Ovary (tissue), 9 donors: ENCODE measurements around the gene BHLHE23. TPM values are rescaled to one million over a fixed set of nuclear protein-coding genes. Genes with fewer than 3 reads are reported as not detected.

Source experiments
- DNase-seq, 5 donors: peaks; one replicate each; pipeline ENCODE4 v3.0.0-alpha.2; 2019 to 2020
- H3K27ac ChIP-seq, 2 donors: fragments of 200-600 bp; one replicate each; pipeline versions ENCODE4 v1.5.1 to v1.8.0; 2019 to 2022
- H3K27me3 ChIP-seq: fragments of 200-600 bp; one replicate; pipeline ENCODE4 v1.8.0; 2022
- H3K36me3 ChIP-seq: fragments of 200-600 bp; sonication (generic); one replicate; pipeline ENCODE4 v1.5.1; 2019
- H3K4me1 ChIP-seq: one replicate; pipeline ENCODE4 v1.8.1; 2013; ENCODE audit warnings: mild to moderate bottlenecking, moderate library complexity; ENCODE audit not compliant: insufficient read depth
- H3K4me3 ChIP-seq: fragments of 200-600 bp; sonication (generic); one replicate; pipeline ENCODE4 v1.5.1; 2017
- H3K9me3 ChIP-seq, 2 donors: fragments of 200-600 bp in 1 of 2; sonication (generic) in 1 of 2; one replicate each; pipeline versions ENCODE4 v1.5.1 to v1.8.1; 2013 to 2019; ENCODE audit warnings: mild to moderate bottlenecking in 1 of 2, moderate library complexity in 1 of 2
- EP300 ChIP-seq: sonication (generic); formaldehyde crosslinking; IDR thresholded peaks from one replicate; pipeline ENCODE4 v1.6.1; 2017; ENCODE audit warnings: antibody characterized with exemption
- POLR2A ChIP-seq: fragments of 450-650 bp; IDR thresholded peaks from one replicate; pipeline ENCODE4 v1.6.1; 2017; ENCODE audit warnings: antibody characterized with exemption, mild to moderate bottlenecking, moderate library complexity
- WGBS, 3 donors: extraction: QIAGEN DNeasy Blood & Tissue Kit in 1 of 3; methylation state at CpG; one replicate each; pipeline versions ENCODE4 v1.1.5 to v1.1.7; 2013 to 2017; 5-methylcytosine and 5-hydroxymethylcytosine counted together
- intact Hi-C, 4 donors: fragments of 100-400 bp; cut with DNase I; formaldehyde crosslinking; loops; one replicate each; pipeline versions ENCODE4 v1.11.0 to v1.15.1; 2022 to 2023
- polyA plus RNA-seq, 2 donors: library from polyadenylated mRNA; stranded (reverse); fragments of 200-250 nt in 1 of 2; fragments of 350-450 nt in 1 of 2; fragmentation: Illumina TruSeq in 1 of 2; extraction: RNeasy Lipid Tissue Mini Kit (QIAGEN cat#74804) in 1 of 2; gene quantifications; one replicate each; pipeline ENCODE4 v1.2.3, GENCODE V29; 2013 to 2014
- total RNA-seq, 7 donors: library from RNA; depleted of rRNA in 2 of 7; stranded (reverse); fragments of >200 nt in 2 of 7; fragmentation: NEBNext Ultra II Directional in 3 of 7; extraction: Animal tissue kit (Norgen Biotek cat#: 25700) in 3 of 7; gene quantifications; one replicate each; pipeline versions ENCODE4 v1.1.0 to v1.2.4, GENCODE V29; 2016 to 2023
- TF ChIP-seq, protein P1 (sequence below), 3 donors: fragments of 450-650 bp in 2 of 3; fragments of 200-600 bp in 1 of 3; IDR thresholded peaks; one replicate each; pipeline versions ENCODE4 v1.5.1 to v1.8.0; 2016 to 2022; ENCODE audit warnings: antibody characterized with exemption in 3 of 3, mild to moderate bottlenecking in 1 of 3
- donor health status: DM: no; HTN: no; CAD: no; lungs with moderate emphysema.
- donor health status: DM: no; HTN: no; CAD: no.
- donor health status: Bipolar disorder and iron deficiency.
- donor health status: DM: yes; HTN: yes; CAD: no.
- donor health status: DM: no; HTN: no; CAD: no.
- donor health status: DM: yes; HTN: yes; CAD: no.

The BHLHE23 gene
- total and polyA plus RNA-seq, 9 donors = not detected

DNA sequence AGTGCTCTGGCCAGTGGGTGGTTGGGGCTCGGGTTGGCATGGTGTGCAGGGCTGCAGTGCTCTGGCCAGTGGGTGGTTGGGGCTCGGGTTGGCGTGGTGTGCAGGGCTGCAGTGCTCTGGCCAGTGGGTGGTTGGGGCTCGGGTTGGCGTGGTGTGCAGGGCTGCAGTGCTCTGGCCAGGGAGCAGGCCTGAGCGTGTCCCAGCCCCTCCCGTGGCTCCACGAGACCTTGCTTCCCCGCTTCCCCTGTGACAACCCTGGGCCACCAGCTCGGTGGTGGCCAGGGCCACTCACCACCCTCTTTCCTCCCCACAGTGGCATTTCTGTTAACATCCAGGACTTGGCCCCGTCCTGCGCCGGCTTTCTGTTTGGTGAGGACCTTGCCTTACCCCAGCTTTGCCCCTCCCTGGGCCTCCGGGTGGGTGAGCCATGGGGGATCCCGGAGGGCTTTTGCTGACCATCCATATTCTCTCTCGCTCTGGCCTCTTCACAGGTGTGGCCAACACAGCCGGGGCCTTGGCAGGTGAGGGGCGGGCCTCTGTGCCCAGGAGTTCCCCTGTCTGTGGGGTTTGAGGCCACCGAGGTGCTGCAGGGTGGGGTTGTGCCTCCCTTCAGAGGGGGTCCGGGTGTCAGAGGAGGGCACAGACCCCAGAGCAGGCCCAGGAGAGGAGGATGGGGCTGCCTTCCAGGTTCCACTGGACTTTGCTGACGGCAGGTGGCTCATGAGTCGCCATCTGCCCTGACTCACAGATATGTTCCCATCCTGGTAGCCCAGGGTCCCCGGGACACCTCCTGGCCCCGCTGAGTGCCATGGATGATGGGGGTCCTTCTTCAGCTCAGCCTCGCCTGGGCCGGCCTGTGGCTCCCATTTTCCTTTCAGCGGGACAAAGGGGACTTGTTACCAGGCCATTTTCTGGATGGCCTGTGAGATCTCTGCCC lies 40.3 kb downstream of the BHLHE23 start:
- Histone ChIP-seq H3K27ac (no peak overlapping the region), H3K4me1 (no peaks in the 10 kb centered on the region), H3K36me3 (no peaks in the 10 kb centered on the region), H3K9me3 (no peaks in the 10 kb centered on the region), H3K4me3 (no peak overlapping the region), H3K27me3 (no peaks in the 10 kb centered on the region)
- TF ChIP-seq, protein P1, sequence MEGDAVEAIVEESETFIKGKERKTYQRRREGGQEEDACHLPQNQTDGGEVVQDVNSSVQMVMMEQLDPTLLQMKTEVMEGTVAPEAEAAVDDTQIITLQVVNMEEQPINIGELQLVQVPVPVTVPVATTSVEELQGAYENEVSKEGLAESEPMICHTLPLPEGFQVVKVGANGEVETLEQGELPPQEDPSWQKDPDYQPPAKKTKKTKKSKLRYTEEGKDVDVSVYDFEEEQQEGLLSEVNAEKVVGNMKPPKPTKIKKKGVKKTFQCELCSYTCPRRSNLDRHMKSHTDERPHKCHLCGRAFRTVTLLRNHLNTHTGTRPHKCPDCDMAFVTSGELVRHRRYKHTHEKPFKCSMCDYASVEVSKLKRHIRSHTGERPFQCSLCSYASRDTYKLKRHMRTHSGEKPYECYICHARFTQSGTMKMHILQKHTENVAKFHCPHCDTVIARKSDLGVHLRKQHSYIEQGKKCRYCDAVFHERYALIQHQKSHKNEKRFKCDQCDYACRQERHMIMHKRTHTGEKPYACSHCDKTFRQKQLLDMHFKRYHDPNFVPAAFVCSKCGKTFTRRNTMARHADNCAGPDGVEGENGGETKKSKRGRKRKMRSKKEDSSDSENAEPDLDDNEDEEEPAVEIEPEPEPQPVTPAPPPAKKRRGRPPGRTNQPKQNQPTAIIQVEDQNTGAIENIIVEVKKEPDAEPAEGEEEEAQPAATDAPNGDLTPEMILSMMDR (IDR thresholded peaks at IDR 0.05) = no peak
- TF ChIP-seq POLR2A (no peak), EP300 (no peak)
- intact Hi-C loops = no loop called here
- WGBS, 3 donors = 93 to 96% (median 95%) methylated on average over 24 to 26 of the region's 27 CpGs
- DNase-seq = no peak

DNA sequence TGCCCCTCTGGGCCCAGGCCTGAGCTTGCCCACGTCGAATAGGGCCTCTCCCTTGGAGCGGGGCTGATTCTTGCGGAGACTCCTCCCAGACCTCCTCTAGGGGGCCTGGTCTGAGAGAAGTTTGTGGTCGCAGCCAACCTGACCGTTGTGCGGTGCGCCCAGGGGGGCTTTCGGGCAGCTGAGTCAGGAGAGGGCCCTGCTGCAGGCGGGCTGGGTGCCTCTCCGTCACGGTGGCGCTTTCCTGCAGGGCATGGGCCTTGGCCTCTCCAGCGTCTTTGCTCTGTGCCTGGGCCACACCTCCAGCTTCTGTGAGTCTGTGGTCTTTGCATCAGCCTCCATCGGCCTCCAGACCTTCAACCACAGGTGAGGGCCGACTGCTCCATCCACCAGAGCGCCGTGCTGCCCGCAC lies 41.4 kb downstream of the BHLHE23 start:
- H3K27me3 ChIP-seq = no peaks in the 10 kb centered on the region
- H3K4me1 ChIP-seq = no peaks in the 10 kb centered on the region
- intact Hi-C loops = no loop called here
- no peaks in the 10 kb centered on the region for H3K36me3 ChIP-seq
- no peak overlapping the region for H3K4me3 ChIP-seq
- no peak for DNase-seq
- no peak for TF ChIP-seq EP300
- TF ChIP-seq, protein P1 (IDR thresholded peaks at IDR 0.05) = no peak
- TF ChIP-seq POLR2A = no peak
- no peaks in the 10 kb centered on the region for H3K9me3 ChIP-seq
- H3K27ac ChIP-seq = no peak overlapping the region
- 83 to 86% (median 84%) methylated on average over 19 of the region's 19 CpGs for whole genome bisulfite sequencing, 3 donors

GRCh38 chr20:62964700-62965099 lies 42.1 kb downstream of the BHLHE23 start:
- Histone ChIP-seq H3K36me3 (no peaks in the 10 kb centered on the region), H3K9me3 (no peaks in the 10 kb centered on the region), H3K4me3 (no peak overlapping the region), H3K4me1 (no peaks in the 10 kb centered on the region), H3K27me3 (no peaks in the 10 kb centered on the region), H3K27ac (no peak overlapping the region)
- WGBS, 3 donors = 86 to 91% (median 88%) methylated on average over 20 of the region's 20 CpGs
- TF ChIP-seq EP300 (no peak), POLR2A (no peak)
- TF ChIP-seq, protein P1 (IDR thresholded peaks at IDR 0.05) = no peak
- intact Hi-C loops = no loop called here
- DNase-seq = no peak

- TF ChIP-seq EP300 (no peak), POLR2A (no peak)
- TF ChIP-seq, protein P1 (IDR thresholded peaks at IDR 0.05) = no peak
- Histone ChIP-seq H3K36me3 (no peaks in the 10 kb centered on the region), H3K27ac (no peak overlapping the region), H3K27me3 (no peaks in the 10 kb centered on the region), H3K4me3 (no peak overlapping the region), H3K9me3 (no peaks in the 10 kb centered on the region), H3K4me1 (no peaks in the 10 kb centered on the region)
- no peak for DNase-seq
- intact Hi-C loops = no loop called here
- WGBS, 3 donors = 88 to 90% (median 88%) methylated on average over 28 to 32 of the region's 32 CpGs
Measured at GRCh38 chr20:62963614-62964397, 43.0 kb downstream of the BHLHE23 start.
